Measurements from ENCODE around the gene ICOS. TPM values are rescaled to one million over a fixed set of nuclear protein-coding genes. Genes with fewer than 3 reads are reported as not detected.
A peak's percentile ranks its signal among the peaks of the same experiment; 100 is the strongest.
"Not testable (repeated sequence)": the region's sequence is repeated elsewhere in the genome, so short reads cannot be mapped to it uniquely, and the experiment has no call there.

The ICOS gene
- total RNA-seq, 2 experiments from 2014 or later: 187 to 190 TPM

- ChIA-PET POLR2A (interaction anchor here (1.0 to 2.6 kb wide), 3 partner anchors 15 to 43 kb away, joined by 5 to 16 read pairs (median 6); no protein-coding TSS in a partner anchor), CTCF (interaction anchor here (1.0 kb wide), 1 partner anchor 100 kb away, joined by 3 read pairs; no protein-coding TSS in a partner anchor)
- H3K36me3 Mint-ChIP-seq: no peaks in the 10 kb centered on the region
- H3K4me3 Mint-ChIP-seq: no peak overlapping the region
- DNase-seq: no peak
- no peaks in the 10 kb centered on the region for H3K9me3 Mint-ChIP-seq
- peaks cover 24% of the 10 kb centered on the region for H3K4me1 Mint-ChIP-seq (ENCODE audit: low read depth)
- no peak overlapping the region for H3K27ac Mint-ChIP-seq
- no peaks in the 10 kb centered on the region for H3K27me3 Mint-ChIP-seq
- intact Hi-C loops (cut with micrococcal nuclease): loop anchor here (1.0 to 2.0 kb wide), 5 partner anchors 15 to 46 kb away; no protein-coding TSS in a partner anchor
These were observed 36.4 kb downstream of the ICOS start for GRCh38 chr2:203973000-203973399.

DNA sequence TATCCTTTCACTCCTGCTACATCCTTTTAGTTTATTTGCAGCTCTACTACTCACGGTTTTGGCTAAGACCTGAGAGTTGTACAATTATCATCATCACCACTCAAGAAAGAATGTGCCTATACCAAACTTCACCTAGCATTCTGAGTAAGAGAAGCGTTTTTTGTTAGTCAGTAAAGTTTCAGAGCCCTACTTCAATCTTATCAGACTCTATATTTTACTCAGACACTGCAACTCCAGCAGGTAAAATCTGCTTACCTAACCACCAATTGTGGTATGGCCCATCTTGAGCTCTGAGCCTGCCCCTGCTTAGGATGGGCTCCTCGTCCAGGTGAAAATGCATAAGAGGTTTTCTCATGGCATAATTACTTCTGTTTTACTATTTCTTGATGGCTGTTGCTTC lies 37.1 kb downstream of the ICOS start:
- Mint-ChIP-seq H3K36me3 (no peaks in the 10 kb centered on the region), H3K4me1 (ENCODE audit: low read depth) (peaks cover 24% of the 10 kb centered on the region)

DNA sequence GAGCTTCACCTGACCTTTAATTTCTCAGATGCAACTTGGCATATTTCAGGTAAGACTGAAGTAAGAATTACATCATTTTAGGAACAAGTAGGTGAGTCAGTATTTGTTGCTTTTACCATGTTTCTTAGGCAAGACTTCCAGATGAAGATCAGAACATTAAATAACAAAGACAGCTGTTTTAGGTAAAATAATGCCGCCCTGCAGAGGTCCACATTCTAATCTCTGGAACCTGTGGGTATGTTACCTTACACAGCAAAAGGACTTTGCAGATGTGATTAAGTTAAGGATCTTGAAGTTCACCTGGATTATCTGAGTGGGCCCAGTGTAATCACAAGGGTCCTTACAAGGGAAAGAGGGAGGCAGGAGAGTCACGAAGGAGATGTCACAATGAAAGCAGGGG lies 39.3 kb downstream of the ICOS start:
- H3K4me3 Mint-ChIP-seq: no peak overlapping the region
- intact Hi-C loops (cut with micrococcal nuclease): no loop called here
- H3K9me3 Mint-ChIP-seq: no peaks in the 10 kb centered on the region
- no peaks in the 10 kb centered on the region for H3K27me3 Mint-ChIP-seq
- peaks cover 24% of the 10 kb centered on the region for H3K4me1 Mint-ChIP-seq (ENCODE audit: low read depth)
- H3K27ac Mint-ChIP-seq: no peak overlapping the region
- CTCF ChIA-PET: interaction anchor here (0.8 to 1.1 kb wide), 2 partner anchors 47 to 66 kb away, joined by 3 read pairs; no protein-coding TSS in a partner anchor
- no peaks in the 10 kb centered on the region for H3K36me3 Mint-ChIP-seq
- POLR2A ChIA-PET: no interaction called here
- DNase-seq: no peak

More for the DNA sequence above, 37.1 kb downstream of the ICOS start:
- ChIA-PET CTCF (interaction anchor here (0.5 to 1.3 kb wide), 5 partner anchors 12 to 582 kb away, joined by 3 read pairs; no protein-coding TSS in a partner anchor), POLR2A (interaction anchor here (0.9 to 2.6 kb wide), 6 partner anchors 11 to 46 kb away, joined by 3 to 16 read pairs (median 5); no protein-coding TSS in a partner anchor)
- intact Hi-C loops (cut with micrococcal nuclease): loop anchor here (1.0 to 2.0 kb wide), 5 partner anchors 15 to 46 kb away; no protein-coding TSS in a partner anchor
- DNase-seq: peak; percentile 56
- peak overlapping the region; percentile 56 for H3K27ac Mint-ChIP-seq
- no peaks in the 10 kb centered on the region for H3K27me3 Mint-ChIP-seq
- H3K9me3 Mint-ChIP-seq: no peaks in the 10 kb centered on the region
- no peak overlapping the region for H3K4me3 Mint-ChIP-seq

DNA sequence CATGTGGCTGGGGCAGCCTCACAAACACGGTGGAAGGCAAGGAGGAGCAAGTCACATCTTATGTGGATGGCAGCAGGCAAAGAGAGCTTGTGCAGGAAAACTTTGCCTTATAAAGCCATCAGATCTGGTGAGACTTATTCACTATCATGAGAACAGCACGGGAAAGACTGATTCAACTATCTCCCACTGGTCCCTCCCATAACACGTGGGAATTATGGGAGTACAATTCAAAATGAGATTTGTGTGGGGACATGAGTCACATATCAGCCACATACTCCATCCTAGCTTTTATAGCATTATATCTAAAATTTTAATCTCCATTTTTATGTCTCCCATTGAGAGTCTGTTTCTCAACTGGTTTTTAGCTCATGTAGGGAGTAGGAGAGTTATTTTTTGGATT lies 45.7 kb downstream of the ICOS start:
- Mint-ChIP-seq H3K4me3 (no peak overlapping the region), H3K9me3 (peaks cover 10% of the 10 kb centered on the region), H3K27ac (no peak overlapping the region), H3K27me3 (no peaks in the 10 kb centered on the region), H3K4me1 (ENCODE audit: low read depth) (peaks cover 36% of the 10 kb centered on the region), H3K36me3 (no peaks in the 10 kb centered on the region)
- no peak for DNase-seq
- ChIA-PET POLR2A (interaction anchor here (1.4 to 1.5 kb wide), 2 partner anchors 15 to 17 kb away, joined by 3 to 5 read pairs; no protein-coding TSS in a partner anchor), CTCF (interaction anchor here (1.5 to 1.7 kb wide), 2 partner anchors 41 to 68 kb away, joined by 3 to 4 read pairs; no protein-coding TSS in a partner anchor)
- intact Hi-C loops (cut with micrococcal nuclease): no loop called here

GRCh38 chr2:203983064-203983715 lies 46.6 kb downstream of the ICOS start:
- ChIA-PET POLR2A (interaction anchor here (1.5 kb wide), 1 partner anchor 16 kb away, joined by 3 read pairs; no protein-coding TSS in a partner anchor), CTCF (interaction anchor here (1.0 to 1.7 kb wide), 3 partner anchors 32 to 68 kb away, joined by 3 to 4 read pairs (median 4); no protein-coding TSS in a partner anchor)
- Mint-ChIP-seq H3K36me3 (no peaks in the 10 kb centered on the region), H3K4me1 (ENCODE audit: low read depth) (peaks cover 42% of the 10 kb centered on the region), H3K27me3 (no peaks in the 10 kb centered on the region), H3K9me3 (peaks cover 10% of the 10 kb centered on the region), H3K4me3 (no peak overlapping the region), H3K27ac (no peak overlapping the region)
- intact Hi-C loops (cut with micrococcal nuclease): no loop called here
- no peak for DNase-seq

DNA sequence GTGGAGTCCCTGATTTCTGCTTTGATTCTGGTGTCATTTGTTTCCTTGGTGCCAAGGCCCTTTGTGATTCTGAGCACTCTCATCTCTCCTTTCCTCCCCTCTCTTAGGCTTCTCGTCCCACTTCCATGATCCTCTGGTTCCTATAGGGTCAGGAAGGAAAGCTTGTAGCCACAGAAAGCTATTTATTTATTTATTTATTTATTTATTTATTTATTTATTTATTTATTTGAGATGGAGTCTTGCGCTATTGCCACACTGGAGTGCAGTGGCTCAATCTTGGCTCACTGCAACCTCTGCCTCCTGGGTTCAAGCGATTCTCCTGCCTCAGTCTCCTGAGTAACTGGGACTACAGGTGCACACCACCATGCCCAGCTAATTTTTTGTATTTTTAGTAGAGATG lies 49.4 kb downstream of the ICOS start:
- peaks cover 58% of the 10 kb centered on the region for H3K4me1 Mint-ChIP-seq (ENCODE audit: low read depth)
- DNase-seq; H3K27ac Mint-ChIP-seq; H3K36me3 Mint-ChIP-seq; H3K4me3 Mint-ChIP-seq; H3K9me3 Mint-ChIP-seq; intact Hi-C loops (cut with micrococcal nuclease); H3K27me3 Mint-ChIP-seq; POLR2A ChIA-PET: not testable (repeated sequence)
- CTCF ChIA-PET: interaction anchor here (1.1 to 1.6 kb wide), 2 partner anchors 12 to 43 kb away, joined by 3 to 4 read pairs; no protein-coding TSS in a partner anchor

DNA sequence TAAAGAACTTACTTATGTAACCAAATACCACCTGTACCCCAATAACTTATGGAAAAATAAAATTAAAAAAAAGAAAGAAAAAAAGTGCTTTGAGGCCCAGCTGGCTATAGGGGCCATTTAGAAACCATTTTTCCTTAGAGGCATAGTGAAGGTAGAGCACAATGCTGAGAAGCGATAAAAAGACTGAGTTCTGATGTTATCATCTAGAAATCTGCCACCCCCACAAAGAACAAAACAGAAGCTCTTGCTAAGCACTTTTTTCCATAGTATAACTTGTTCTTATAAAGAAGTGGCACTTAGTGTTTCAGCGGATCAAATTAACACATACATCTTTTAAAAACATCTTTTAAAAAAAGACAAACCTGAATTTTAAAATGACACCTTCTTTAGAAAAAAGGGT lies 51.4 kb downstream of the ICOS start:
- POLR2A ChIA-PET: interaction anchor here (0.6 to 3.2 kb wide), 12 partner anchors 10 to 50 kb away, joined by 3 to 16 read pairs (median 7); no protein-coding TSS in a partner anchor
- CTCF ChIA-PET: interaction anchor here (0.7 to 1.7 kb wide), 3 partner anchors 13 to 63 kb away, joined by 3 to 4 read pairs (median 3); no protein-coding TSS in a partner anchor

DNA sequence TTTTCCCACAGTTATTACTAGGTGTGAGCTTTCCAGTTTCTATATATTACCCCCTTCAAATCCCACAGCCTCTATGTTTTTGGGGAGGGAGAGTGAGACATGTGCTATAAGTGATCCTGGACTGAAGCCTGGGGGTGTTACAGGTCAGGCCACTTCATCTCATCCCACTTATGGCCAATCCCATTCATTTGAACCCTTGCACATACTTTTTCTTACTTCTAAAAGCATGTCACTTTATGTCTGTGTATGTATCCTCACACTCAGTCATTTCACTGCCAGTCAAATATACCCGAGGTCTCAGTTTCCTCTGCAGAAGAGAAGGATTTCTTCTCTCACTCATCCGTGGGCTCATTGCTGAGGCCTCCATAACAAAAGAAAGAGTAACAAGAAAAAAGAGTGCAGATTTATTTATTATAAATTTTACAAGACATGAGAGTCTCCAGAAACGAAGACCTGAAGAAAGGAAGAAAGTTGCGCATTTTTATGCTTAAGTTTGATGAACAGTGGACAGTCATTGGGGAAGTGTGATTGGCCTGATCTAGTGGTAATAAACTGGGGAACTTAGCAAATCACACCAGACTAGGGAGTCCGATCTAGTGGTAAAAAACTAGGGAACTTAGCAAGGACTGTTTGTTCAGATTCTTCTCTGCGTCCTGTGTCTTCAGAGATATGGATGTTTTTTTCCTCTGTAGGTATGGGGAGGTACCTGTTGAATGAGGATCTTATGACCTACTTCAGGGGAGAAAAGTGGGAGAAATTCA lies 52.1 kb downstream of the ICOS start:
- intact Hi-C loops (cut with micrococcal nuclease): loop anchor here (1.0 to 2.0 kb wide), 9 partner anchors 10 to 116 kb away; no protein-coding TSS in a partner anchor
- Mint-ChIP-seq H3K36me3 (no peaks in the 10 kb centered on the region), H3K9me3 (no peaks in the 10 kb centered on the region), H3K27ac (peak overlapping the region; percentile 86), H3K27me3 (no peaks in the 10 kb centered on the region), H3K4me1 (ENCODE audit: low read depth) (peaks cover 39% of the 10 kb centered on the region), H3K4me3 (peak overlapping the region; percentile 49)
- ChIA-PET POLR2A (interaction anchor here (0.6 to 3.2 kb wide), 13 partner anchors 9 to 51 kb away, joined by 3 to 16 read pairs (median 7); no protein-coding TSS in a partner anchor), CTCF (interaction anchor here (0.7 to 1.7 kb wide), 3 partner anchors 14 to 62 kb away, joined by 3 to 4 read pairs (median 3); no protein-coding TSS in a partner anchor)
- no peak for DNase-seq

More for the DNA sequence above, 51.4 kb downstream of the ICOS start:
- Mint-ChIP-seq H3K9me3 (no peaks in the 10 kb centered on the region), H3K27me3 (no peaks in the 10 kb centered on the region), H3K4me1 (ENCODE audit: low read depth) (peaks cover 41% of the 10 kb centered on the region), H3K27ac (peak overlapping the region; percentile 86), H3K4me3 (peak overlapping the region; percentile 52), H3K36me3 (no peaks in the 10 kb centered on the region)
- DNase-seq: no peak
- intact Hi-C loops (cut with micrococcal nuclease): loop anchor here (1.0 to 2.0 kb wide), 10 partner anchors 10 to 116 kb away; no protein-coding TSS in a partner anchor

GRCh38 chr2:203989521-203989920 lies 53.0 kb downstream of the ICOS start:
- Mint-ChIP-seq H3K4me3 (peak overlapping the region; percentile 18), H3K27ac (peak overlapping the region; percentile 86), H3K4me1 (ENCODE audit: low read depth) (peaks cover 35% of the 10 kb centered on the region), H3K36me3 (no peaks in the 10 kb centered on the region), H3K9me3 (no peaks in the 10 kb centered on the region), H3K27me3 (no peaks in the 10 kb centered on the region)
- ChIA-PET CTCF (no interaction called here), POLR2A (interaction anchor here (0.8 to 3.2 kb wide), 2 partner anchors 15 to 25 kb away, joined by 3 to 16 read pairs; no protein-coding TSS in a partner anchor)
- DNase-seq: no peak
- intact Hi-C loops (cut with micrococcal nuclease): loop anchor here (2.0 kb wide), 2 partner anchors 39 to 99 kb away; no protein-coding TSS in a partner anchor

- ChIA-PET CTCF (no interaction called here), POLR2A (interaction anchor here (1.0 to 2.7 kb wide), 3 partner anchors 13 to 112 kb away, joined by 3 to 10 read pairs (median 4); no protein-coding TSS in a partner anchor)
- Mint-ChIP-seq H3K4me3 (no peak overlapping the region), H3K4me1 (ENCODE audit: low read depth) (peaks cover 30% of the 10 kb centered on the region), H3K9me3 (no peaks in the 10 kb centered on the region), H3K36me3 (no peaks in the 10 kb centered on the region), H3K27me3 (no peaks in the 10 kb centered on the region), H3K27ac (no peak overlapping the region)
- DNase-seq: no peak
- intact Hi-C loops (cut with micrococcal nuclease): loop anchor here (2.0 to 5.0 kb wide), 2 partner anchors 260 to 282 kb away; no protein-coding TSS in a partner anchor
These were observed 55.9 kb downstream of the ICOS start for GRCh38 chr2:203992509-203992908.

DNA sequence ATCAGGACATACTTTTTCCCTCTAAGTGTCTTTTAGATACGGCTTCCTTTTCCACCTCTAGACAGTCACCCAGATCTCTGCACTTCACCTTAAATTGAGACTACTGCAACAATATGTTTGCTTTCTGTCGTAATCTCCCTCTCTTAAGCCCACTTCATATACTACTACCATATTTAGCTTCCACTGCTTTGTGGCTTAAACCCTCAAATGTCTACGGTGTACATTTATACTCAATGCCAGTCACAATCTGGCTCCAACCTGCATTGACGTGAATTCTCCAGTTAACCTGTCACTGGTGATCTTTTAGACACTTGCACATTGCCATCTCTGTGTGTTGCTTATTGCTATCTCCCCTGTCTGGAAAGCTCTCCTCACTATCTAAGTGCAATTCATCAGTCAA lies 56.4 kb downstream of the ICOS start:
- CTCF ChIA-PET: interaction anchor here (1.0 to 1.4 kb wide), 4 partner anchors 9 to 50 kb away, joined by 3 to 4 read pairs (median 4); no protein-coding TSS in a partner anchor
- Mint-ChIP-seq H3K4me1 (ENCODE audit: low read depth) (peaks cover 32% of the 10 kb centered on the region), H3K27me3 (no peaks in the 10 kb centered on the region), H3K27ac (no peak overlapping the region), H3K36me3 (no peaks in the 10 kb centered on the region), H3K9me3 (no peaks in the 10 kb centered on the region), H3K4me3 (no peak overlapping the region)
- POLR2A ChIA-PET: interaction anchor here (0.7 to 2.7 kb wide), 13 partner anchors 8 to 112 kb away, joined by 3 to 10 read pairs (median 4); no protein-coding TSS in a partner anchor
- no peak for DNase-seq
- intact Hi-C loops (cut with micrococcal nuclease): loop anchor here (1.0 to 5.0 kb wide), 5 partner anchors 17 to 282 kb away; no protein-coding TSS in a partner anchor

Data from activated CD4-positive, alpha-beta memory T cell treated with anti-CD3 and anti-CD28 coated beads for 36 hours (primary cell).